CD4-positive, alpha-beta memory T cell (primary cell): ENCODE results near the gene COL18A1. TPM values are rescaled to one million over a fixed set of nuclear protein-coding genes. Genes with fewer than 3 reads are reported as not detected.
"Not testable (repeated sequence)": the region's sequence is repeated elsewhere in the genome, so short reads cannot be mapped to it uniquely, and the experiment has no call there.

Source experiments
- CTCF ChIA-PET: fragments of 350-600 bp; sonication (Branson Sonifier 250); formaldehyde crosslinking; loops from one replicate; lab custom pipeline; 2021; ENCODE audit warnings: inconsistent platforms; ENCODE audit not compliant: partially characterized antibody; lab: Charles Lee
- POLR2A ChIA-PET: fragments of 350-600 bp; sonication (Branson Sonifier 250); formaldehyde crosslinking; loops from one replicate; lab custom pipeline; 2021; ENCODE audit not compliant: partially characterized antibody; lab: Charles Lee
- DNase-seq, 5 donors: peaks; one replicate each; pipeline versions ENCODE4 v3.0.0 to v3.0.0-alpha.2; 2020 to 2022; ENCODE audit warnings: mixed read lengths in 1 of 5
- H3K27ac ChIP-seq: one replicate; pipeline ENCODE4 v1.7.0; 2013; ENCODE audit warnings: low read depth, low read length
- H3K27me3 ChIP-seq: 2 replicates; pipeline ENCODE4 v1.7.0; 2013; ENCODE audit warnings: mild to moderate bottlenecking, low read length, moderate library complexity; ENCODE audit not compliant: insufficient read depth
- H3K36me3 ChIP-seq: 2 replicates; pipeline ENCODE4 v1.7.0; 2013; ENCODE audit warnings: mild to moderate bottlenecking, low read length, moderate library complexity; ENCODE audit not compliant: insufficient read depth
- H3K4me1 ChIP-seq: 2 replicates; pipeline ENCODE4 v1.7.0; 2013; ENCODE audit warnings: mild to moderate bottlenecking, low read length, moderate library complexity; ENCODE audit not compliant: insufficient read depth
- H3K4me3 ChIP-seq, 2 donors: one replicate each; pipeline ENCODE4 v1.7.0; 2013; ENCODE audit warnings: low read length in 2 of 2, mild to moderate bottlenecking in 1 of 2
- H3K9me3 ChIP-seq, 2 donors: one replicate each; pipeline ENCODE4 v1.7.0; 2013; ENCODE audit warnings: low read length in 2 of 2, control low read depth in 1 of 2; ENCODE audit not compliant: control insufficient read depth in 1 of 2
- H3K27ac Mint-ChIP-seq, 7 donors: one replicate each; pipeline ENCODE4 v1.8.0; 2020 to 2021; ENCODE audit warnings: mixed read lengths in 7 of 7, mild to moderate bottlenecking in 6 of 7, inconsistent platforms in 3 of 7, moderate library complexity in 3 of 7
- H3K27me3 Mint-ChIP-seq, 2 donors: one replicate each; pipeline ENCODE4 v1.8.0; 2020 to 2021; ENCODE audit warnings: mixed read lengths in 2 of 2
- H3K36me3 Mint-ChIP-seq, 2 donors: one replicate each; pipeline ENCODE4 v1.8.0; 2020 to 2021; ENCODE audit warnings: mixed read lengths in 2 of 2, inconsistent platforms in 1 of 2, mild to moderate bottlenecking in 1 of 2
- H3K4me1 Mint-ChIP-seq, 4 donors: one replicate each; pipeline ENCODE4 v1.8.0; 2020 to 2021; ENCODE audit warnings: mixed read lengths in 4 of 4, mild to moderate bottlenecking in 1 of 4
- H3K4me3 Mint-ChIP-seq, 8 donors: one replicate each; pipeline ENCODE4 v1.8.0; 2020 to 2021; ENCODE audit warnings: mixed read lengths in 8 of 8, mild to moderate bottlenecking in 7 of 8, moderate library complexity in 6 of 8, inconsistent platforms in 3 of 8
- H3K9me3 Mint-ChIP-seq, 8 donors: one replicate each; pipeline ENCODE4 v1.8.0; 2020 to 2021; ENCODE audit warnings: mixed read lengths in 8 of 8, mild to moderate bottlenecking in 5 of 8, inconsistent platforms in 3 of 8, moderate library complexity in 1 of 8
- intact Hi-C: fragments of 100-400 bp; cut with micrococcal nuclease; formaldehyde crosslinking; loops from one replicate; pipeline ENCODE4 v1.15.1; 2023
- polyA plus RNA-seq, 2 donors: library from polyadenylated mRNA; unstranded; fragments of 300-500 nt; fragmentation: Illumina TruSeq; gene quantifications; one replicate each; pipeline ENCODE4 v1.2.3, GENCODE V29; 2021
- total RNA-seq, 2 experiments: library from RNA; stranded (reverse); gene quantifications; one replicate each; pipeline ENCODE4 v1.2.3, GENCODE V29; 2021

COL18A1 gene
- total and polyA plus RNA-seq, 4 experiments from 2014 or later: 0.43 to 4.5 (median 3.8) TPM

- no peaks in the 10 kb centered on the region for H3K9me3 ChIP-seq
- no peak for DNase-seq
- POLR2A ChIA-PET: no interaction called here
- no peak overlapping the region for H3K4me3 ChIP-seq
- H3K9me3 Mint-ChIP-seq: no peaks in the 10 kb centered on the region
- CTCF ChIA-PET: interaction anchor here (0.6 kb wide), 1 partner anchor 222 kb away, joined by 3 read pairs; no protein-coding TSS in a partner anchor
- peaks cover 10 to 11% of the 10 kb centered on the region in 2 donors for H3K27me3 Mint-ChIP-seq
- no peaks in the 10 kb centered on the region for H3K36me3 Mint-ChIP-seq
- H3K36me3 ChIP-seq: no peaks in the 10 kb centered on the region
- H3K27me3 ChIP-seq: no peaks in the 10 kb centered on the region
- H3K4me3 Mint-ChIP-seq: no peak overlapping the region
- intact Hi-C loops: no loop called here
- H3K4me1 ChIP-seq: no peaks in the 10 kb centered on the region
- peaks cover 7 to 17% (median 8%) of the 10 kb centered on the region in 4 donors for H3K4me1 Mint-ChIP-seq
- no peak overlapping the region for H3K27ac ChIP-seq
- no peak overlapping the region for H3K27ac Mint-ChIP-seq
Measured at GRCh38 chr21:45358711-45359310, 46.2 kb upstream of the COL18A1 start.

GRCh38 chr21:45359451-45360217 lies 45.3 kb upstream of the COL18A1 start:
- peaks cover 11 to 21% (median 12%) of the 10 kb centered on the region in 4 donors for H3K4me1 Mint-ChIP-seq
- ChIA-PET CTCF (no interaction called here), POLR2A (no interaction called here)
- Histone ChIP-seq H3K4me3 (no peak overlapping the region), H3K9me3 (no peaks in the 10 kb centered on the region), H3K36me3 (no peaks in the 10 kb centered on the region), H3K4me1 (peaks cover 7% of the 10 kb centered on the region), H3K27me3 (no peaks in the 10 kb centered on the region), H3K27ac (no peak overlapping the region)
- peaks cover 10 to 14% of the 10 kb centered on the region in 2 donors for H3K27me3 Mint-ChIP-seq
- intact Hi-C loops: no loop called here
- no peak overlapping the region for H3K27ac Mint-ChIP-seq
- H3K4me3 Mint-ChIP-seq: no peak overlapping the region
- H3K36me3 Mint-ChIP-seq: no peaks in the 10 kb centered on the region
- H3K9me3 Mint-ChIP-seq: no peaks in the 10 kb centered on the region
- no peak for DNase-seq

GRCh38 chr21:45361033-45361997 lies 43.6 kb upstream of the COL18A1 start:
- Mint-ChIP-seq H3K9me3 (no peaks in the 10 kb centered on the region), H3K4me3 (no peak overlapping the region), H3K4me1 (peaks cover 3 to 6% (median 5%) of the 10 kb centered on the region in 4 donors), H3K36me3 (no peaks in the 10 kb centered on the region), H3K27me3 (peaks cover 5 to 8% of the 10 kb centered on the region in 2 donors), H3K27ac (no peak overlapping the region)
- no peaks in the 10 kb centered on the region for H3K9me3 ChIP-seq
- H3K27ac ChIP-seq: no peak overlapping the region
- CTCF ChIA-PET: no interaction called here
- intact Hi-C loops: no loop called here
- no peak for DNase-seq
- no peaks in the 10 kb centered on the region for H3K27me3 ChIP-seq
- POLR2A ChIA-PET: no interaction called here
- H3K4me3 ChIP-seq: no peak overlapping the region
- no peaks in the 10 kb centered on the region for H3K36me3 ChIP-seq
- H3K4me1 ChIP-seq: peaks cover 7% of the 10 kb centered on the region

- ChIA-PET CTCF (no interaction called here), POLR2A (no interaction called here)
- Mint-ChIP-seq H3K36me3 (no peaks in the 10 kb centered on the region), H3K27ac (no peak overlapping the region), H3K27me3 (peaks cover 3 to 4% of the 10 kb centered on the region in 2 donors), H3K4me3 (no peak overlapping the region), H3K4me1 (peaks cover 3 to 6% (median 5%) of the 10 kb centered on the region in 4 donors), H3K9me3 (no peaks in the 10 kb centered on the region)
- Histone ChIP-seq H3K4me3 (no peak overlapping the region), H3K4me1 (peaks cover 7% of the 10 kb centered on the region), H3K9me3 (no peaks in the 10 kb centered on the region), H3K27ac (no peak overlapping the region), H3K36me3 (no peaks in the 10 kb centered on the region), H3K27me3 (no peaks in the 10 kb centered on the region)
- intact Hi-C loops: no loop called here
- DNase-seq: no peak
Measured at GRCh38 chr21:45362077-45362747, 42.8 kb upstream of the COL18A1 start.

- intact Hi-C loops: no loop called here
- no peak overlapping the region for H3K4me3 Mint-ChIP-seq
- peaks cover 3 to 6% (median 5%) of the 10 kb centered on the region in 4 donors for H3K4me1 Mint-ChIP-seq
- H3K4me1 ChIP-seq: peaks cover 7% of the 10 kb centered on the region
- peak overlapping the region in 1 of 7 donors; percentile 4 for H3K27ac Mint-ChIP-seq
- no peak overlapping the region for H3K27ac ChIP-seq
- no peaks in the 10 kb centered on the region for H3K27me3 ChIP-seq
- H3K27me3 Mint-ChIP-seq: peaks cover 3 to 4% of the 10 kb centered on the region in 2 donors
- DNase-seq: no peak
- no peaks in the 10 kb centered on the region for H3K36me3 Mint-ChIP-seq
- H3K4me3 ChIP-seq: no peak overlapping the region
- H3K36me3 ChIP-seq: no peaks in the 10 kb centered on the region
- ChIA-PET POLR2A (no interaction called here), CTCF (no interaction called here)
- H3K9me3 Mint-ChIP-seq: no peaks in the 10 kb centered on the region
- H3K9me3 ChIP-seq: no peaks in the 10 kb centered on the region
Measured at GRCh38 chr21:45362748-45363145, 42.2 kb upstream of the COL18A1 start.

GRCh38 chr21:45363272-45363671 lies 41.7 kb upstream of the COL18A1 start:
- H3K36me3 Mint-ChIP-seq, intact Hi-C loops, H3K4me1 ChIP-seq, H3K27ac ChIP-seq, CTCF ChIA-PET, H3K27me3 Mint-ChIP-seq, H3K27me3 ChIP-seq, POLR2A ChIA-PET, H3K9me3 ChIP-seq, H3K4me3 ChIP-seq, DNase-seq, H3K4me3 Mint-ChIP-seq, H3K36me3 ChIP-seq, H3K9me3 Mint-ChIP-seq, H3K4me1 Mint-ChIP-seq: not testable (repeated sequence)
- peak overlapping the region in 1 of 7 donors; percentile 4 for H3K27ac Mint-ChIP-seq
